HCT116 (cell line): ENCODE measurements around the gene TRAT1. TPM values are rescaled to one million over a fixed set of nuclear protein-coding genes. Genes with fewer than 3 reads are reported as not detected.

Experiments
- ATAC-seq: fragments of 200-7000 bp; cut with Tn5 transposase; 2 replicates; pipeline ENCODE4 v1.9.1; 2020; ENCODE audit warnings: mild to moderate bottlenecking, moderate library complexity
- BruUV-seq: library from RNA; stranded (reverse); fragments of 400-500 nt; replicated peaks from 2 replicates; lab custom pipeline; 2021; lab: Mats Ljungman, UMichigan
- CTCF ChIA-PET: fragments of 300-600 bp; sonication (Branson Sonifier 250); formaldehyde crosslinking; loops from one replicate; lab custom pipeline; 2021; ENCODE audit warnings: antibody characterized with exemption; lab: Charles Lee
- POLR2A ChIA-PET: fragments of 300-600, 350-600 bp; sonication (Branson Sonifier 250); formaldehyde crosslinking; loops from one replicate; lab custom pipeline; 2021; ENCODE audit warnings: antibody characterized with exemption; lab: Charles Lee
- RAD21 ChIA-PET, 2 experiments: fragments of 300-600 bp; sonication (Branson Sonifier 250); formaldehyde crosslinking; loops; one replicate each; lab custom pipeline; 2023; ENCODE audit warnings: low total read pairs in 2 of 2; ENCODE audit not compliant: uncharacterized antibody in 2 of 2, unreplicated experiment in 2 of 2, low non-redundant PET in 1 of 2; lab: Charles Lee
- DNase-seq: peaks from one replicate; pipeline ENCODE4 v3.0.0-alpha.2; 2010; ENCODE audit warnings: low read depth, low spot score
- H2AFZ ChIP-seq: fragments of 200-600 bp; shearing (Covaris generic), sonication (generic); 2 replicates; pipeline ENCODE4 v1.6.1; 2017; ENCODE audit warnings: low read depth, mixed run types, mixed read lengths, antibody characterized with exemption, low read length; ENCODE audit not compliant: poor library complexity, severe bottlenecking
- H3K27ac ChIP-seq: 2 replicates; pipeline ENCODE4 v1.5.1; 2012; ENCODE audit warnings: low read depth, low read length
- H3K27me3 ChIP-seq: fragments of 200-600 bp; sonication (generic); 2 replicates; pipeline ENCODE4 v1.6.1; 2016; ENCODE audit warnings: mixed run types, low read length, mixed read lengths; ENCODE audit not compliant: insufficient read depth
- H3K36me3 ChIP-seq, 2 experiments: fragments of 200-500 bp in 1 of 2; fragments of 200-600 bp in 1 of 2; sonication (Bioruptor generic) in 1 of 2; sonication (generic) in 1 of 2; 2 replicates each; pipeline versions ENCODE4 v1.5.1 to v1.6.1; 2014 to 2016; ENCODE audit warnings: low read length in 2 of 2, inconsistent platforms in 1 of 2, mixed read lengths in 1 of 2, mixed run types in 1 of 2; ENCODE audit not compliant: insufficient read depth in 2 of 2, control insufficient read depth in 1 of 2
- H3K4me1 ChIP-seq, 2 experiments: fragments of 200-600 bp in 1 of 2; sonication (generic) in 1 of 2; 2 replicates each; pipeline versions ENCODE4 v1.5.1 to v1.6.1; 2012 to 2017; ENCODE audit warnings: low read length in 2 of 2, inconsistent platforms in 1 of 2, mild to moderate bottlenecking in 1 of 2, mixed read lengths in 1 of 2, mixed run types in 1 of 2, moderate library complexity in 1 of 2; ENCODE audit not compliant: insufficient read depth in 2 of 2, control insufficient read depth in 1 of 2
- H3K4me2 ChIP-seq: fragments of 200-600 bp; sonication (generic); 2 replicates; pipeline ENCODE4 v1.6.1; 2017; ENCODE audit warnings: mixed run types, low read length, mixed read lengths
- H3K4me3 ChIP-seq, 2 experiments: fragments of 200-600 bp in 1 of 2; sonication (generic) in 1 of 2; replicated peaks in 1 of 2; 2 replicates each; pipeline ENCODE4 v1.5.1; 2011 to 2016; ENCODE audit warnings: low read length in 2 of 2, control low read depth in 1 of 2, low read depth in 1 of 2, mild to moderate bottlenecking in 1 of 2, mixed read lengths in 1 of 2, mixed run types in 1 of 2
- H3K79me2 ChIP-seq: fragments of 200-600 bp; sonication (generic); 2 replicates; pipeline ENCODE4 v1.6.1; 2017; ENCODE audit warnings: mild to moderate bottlenecking, mixed run types, low read length, moderate library complexity, mixed read lengths; ENCODE audit not compliant: insufficient read depth
- H3K9ac ChIP-seq: fragments of 200-600 bp; sonication (generic); 2 replicates; pipeline ENCODE4 v1.6.1; 2016; ENCODE audit warnings: low read length, mixed read lengths
- H3K9me2 ChIP-seq: fragments of 200-600 bp; sonication (generic), shearing (Covaris generic); 2 replicates; pipeline ENCODE4 v1.6.1; 2017; ENCODE audit warnings: mixed run types, mild to moderate bottlenecking, moderate library complexity; ENCODE audit not compliant: insufficient read depth
- H3K9me3 ChIP-seq, 2 experiments: fragments of 200-500 bp in 1 of 2; fragments of 200-600 bp in 1 of 2; sonication (Bioruptor generic) in 1 of 2; sonication (generic) in 1 of 2; 2 replicates each; pipeline ENCODE4 v1.6.1; 2014 to 2017; ENCODE audit warnings: low read length in 2 of 2, mixed read lengths in 2 of 2, inconsistent platforms in 1 of 2, low read depth in 1 of 2, mild to moderate bottlenecking in 1 of 2, mixed run types in 1 of 2, moderate library complexity in 1 of 2; ENCODE audit not compliant: control insufficient read depth in 1 of 2, insufficient read depth in 1 of 2
- H4K20me1 ChIP-seq: fragments of 200-600 bp; sonication (generic), shearing (Covaris generic); 2 replicates; pipeline ENCODE4 v1.6.1; 2017; ENCODE audit warnings: mixed run types, mild to moderate bottlenecking, moderate library complexity; ENCODE audit not compliant: insufficient read depth
- CBX3 ChIP-seq: IDR thresholded peaks from 2 replicates; pipeline ENCODE4 v1.6.1; 2012; ENCODE audit warnings: low read depth
- EGR1 ChIP-seq: IDR thresholded peaks from 2 replicates; pipeline ENCODE4 v1.6.1; 2012; ENCODE audit warnings: low read depth
- EZH2 ChIP-seq: fragments of 200-600 bp; sonication (generic); IDR thresholded peaks from 2 replicates; pipeline ENCODE4 v1.6.1; 2017; ENCODE audit warnings: antibody characterized with exemption, mixed run types
- EZH2phosphoT487 ChIP-seq: fragments of 200-600 bp; IDR thresholded peaks from 2 replicates; pipeline ENCODE4 v1.6.1; 2018; ENCODE audit warnings: antibody characterized with exemption, borderline replicate concordance
- FOSL1 ChIP-seq: IDR thresholded peaks from 2 replicates; pipeline ENCODE4 v1.6.1; 2012; ENCODE audit warnings: low read depth
- JUND ChIP-seq: IDR thresholded peaks from 2 replicates; pipeline ENCODE4 v1.6.1; 2012
- POLR2A ChIP-seq: IDR thresholded peaks from 2 replicates; pipeline ENCODE4 v1.7.0; 2011; ENCODE audit warnings: borderline replicate concordance; ENCODE audit not compliant: insufficient read depth, insufficient read length; ENCODE audit errors: extremely low read depth
- POLR2AphosphoS5 ChIP-seq: IDR thresholded peaks from 2 replicates; pipeline ENCODE4 v1.6.1; 2011; ENCODE audit warnings: mild to moderate bottlenecking, low read depth, low read length, moderate library complexity
- RAD21 ChIP-seq: IDR thresholded peaks from 2 replicates; pipeline ENCODE4 v1.6.1; 2012; ENCODE audit warnings: low read depth, mild to moderate bottlenecking
- SIN3A ChIP-seq: IDR thresholded peaks from 2 replicates; pipeline ENCODE4 v1.6.1; 2012; ENCODE audit warnings: low read depth
- SP1 ChIP-seq: IDR thresholded peaks from 2 replicates; pipeline ENCODE4 v1.6.1; 2012; ENCODE audit warnings: low read depth
- SRF ChIP-seq: IDR thresholded peaks from 2 replicates; pipeline ENCODE4 v1.6.1; 2012; ENCODE audit warnings: low read depth
- YY1 ChIP-seq: IDR thresholded peaks from 2 replicates; pipeline ENCODE4 v1.6.1; 2011; ENCODE audit warnings: low read length, low read depth, moderate library complexity, mild to moderate bottlenecking; ENCODE audit not compliant: insufficient replicate concordance; ENCODE audit errors: extremely low read depth
- ZFX ChIP-seq: fragments of 450-650 bp; IDR thresholded peaks from 2 replicates; pipeline ENCODE4 v1.6.1; 2017
- ZNF274 ChIP-seq: fragments of 200-500 bp; sonication (Bioruptor generic); IDR thresholded peaks from 2 replicates; pipeline ENCODE4 v1.6.1; 2014; ENCODE audit warnings: mild to moderate bottlenecking, low read depth, low read length, inconsistent platforms
- intact Hi-C: fragments of 100-400 bp; cut with micrococcal nuclease; formaldehyde crosslinking; loops from 2 replicates; pipeline ENCODE4 v1.10.0; 2022
- total RNA-seq: library from RNA; stranded (reverse); gene quantifications from one replicate; pipeline ENCODE4 v1.2.1, GENCODE V29; 2021; ENCODE audit not compliant: unreplicated experiment
- TF ChIP-seq, protein P1 (sequence below), 3 experiments: fragments of 200-600 bp in 1 of 3; sonication (generic) in 1 of 3; IDR thresholded peaks in 2 of 3; conservative IDR thresholded peaks in 1 of 3; 2 replicates each; pipeline ENCODE4 v1.5.1; 2012 to 2017; ENCODE audit warnings: low read depth in 2 of 3, low read length in 2 of 3, antibody characterized with exemption in 1 of 3, borderline replicate concordance in 1 of 3, control low read depth in 1 of 3, mild to moderate bottlenecking in 1 of 3, mixed read lengths in 1 of 3, mixed run types in 1 of 3, moderate library complexity in 1 of 3; ENCODE audit not compliant: insufficient read depth in 1 of 3
- TF ChIP-seq, protein P2 (sequence below): IDR thresholded peaks from 2 replicates; pipeline ENCODE4 v1.6.1; 2011; ENCODE audit warnings: mild to moderate bottlenecking, low read length, moderate library complexity; ENCODE audit not compliant: insufficient replicate concordance; ENCODE audit errors: extremely low read depth
- TF ChIP-seq, protein P3 (sequence below): IDR thresholded peaks from 2 replicates; pipeline ENCODE4 v1.6.1; 2012
- TF ChIP-seq, protein P4 (sequence below): IDR thresholded peaks from 2 replicates; pipeline ENCODE4 v1.6.1; 2012

TRAT1 gene
- total RNA-seq, 1 experiment from 2014 or later: not detected

DNA sequence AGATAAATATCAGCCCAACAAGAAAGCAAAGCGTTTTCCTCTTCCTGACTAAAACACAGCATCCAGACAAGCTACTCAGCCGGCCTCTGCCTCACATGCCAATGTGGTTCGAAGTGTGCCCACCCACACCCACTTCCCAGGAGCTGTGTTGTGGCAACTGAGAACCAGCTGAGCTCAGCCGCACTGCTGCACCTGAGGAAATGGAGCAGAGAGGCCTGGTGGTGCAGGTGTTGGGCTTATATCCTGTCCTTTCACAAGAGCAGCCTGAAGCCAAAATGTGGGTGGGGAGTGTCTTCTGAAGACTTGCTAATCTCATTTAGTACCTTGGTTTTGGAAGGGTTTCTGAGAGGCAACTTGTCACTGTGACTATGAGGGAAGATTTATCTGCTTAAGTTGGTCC lies 42.4 kb upstream of the TRAT1 start:
- no peaks in the 10 kb centered on the region for H3K27me3 ChIP-seq
- no peaks in the 10 kb centered on the region; the same call in 1 of the 2 replicates for H3K9me2 ChIP-seq
- no peak overlapping the region for H2AFZ ChIP-seq
- H3K4me1 ChIP-seq: no peaks in the 10 kb centered on the region
- ChIA-PET CTCF (no interaction called here), RAD21 (no interaction called here), POLR2A (no interaction called here)
- intact Hi-C loops: no loop called here
- no peaks in the 10 kb centered on the region for H3K36me3 ChIP-seq
- H3K79me2 ChIP-seq: no peaks in the 10 kb centered on the region
- BruUV-seq: no TSS peak
- no peak for ATAC-seq
- H3K4me3 ChIP-seq: no peak overlapping the region
- H3K9me3 ChIP-seq: no peaks in the 10 kb centered on the region
- H3K4me2 ChIP-seq: no peak overlapping the region
- H4K20me1 ChIP-seq: no peaks in the 10 kb centered on the region
- no peak for DNase-seq
- H3K9ac ChIP-seq: no peak overlapping the region
- no peak overlapping the region for H3K27ac ChIP-seq
- TF ChIP-seq CBX3 (no peak), RAD21 (no peak), POLR2A (no peak), YY1 (no peak), EGR1 (no peak), ZNF274 (no peak)

DNA sequence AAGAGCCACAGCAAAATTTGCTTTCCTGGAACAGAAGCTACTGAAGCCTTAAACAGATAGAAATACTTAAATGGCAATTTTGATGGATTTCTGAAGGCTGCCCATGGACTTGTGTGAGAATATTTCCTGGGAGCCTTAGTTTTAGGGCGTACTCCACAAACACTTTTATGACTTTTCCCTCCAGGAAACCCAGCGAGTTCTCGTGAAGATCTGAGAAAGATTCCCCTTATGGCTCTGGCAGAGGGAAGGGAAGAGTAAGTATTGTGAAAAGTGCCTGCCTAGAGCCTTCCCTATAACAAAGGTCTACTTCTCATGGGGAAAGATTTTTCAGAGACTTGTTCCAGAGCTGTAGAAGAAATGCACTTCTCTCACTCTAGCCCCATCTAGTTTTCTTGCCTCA lies 31.1 kb upstream of the TRAT1 start:
- no peak for ATAC-seq
- no peaks in the 10 kb centered on the region for H3K27me3 ChIP-seq
- H3K4me1 ChIP-seq: no peaks in the 10 kb centered on the region
- H3K79me2 ChIP-seq: no peaks in the 10 kb centered on the region
- intact Hi-C loops: no loop called here
- H3K9me3 ChIP-seq: no peaks in the 10 kb centered on the region
- CTCF ChIA-PET: interaction anchor here (1.4 kb wide), 1 partner anchor 27 kb away, joined by 3 read pairs; no protein-coding TSS in a partner anchor
- RAD21 ChIA-PET: no interaction called here
- H3K4me2 ChIP-seq: no peak overlapping the region
- no peak overlapping the region for H2AFZ ChIP-seq
- POLR2A ChIA-PET: no interaction called here
- H3K9me2 ChIP-seq: no peaks in the 10 kb centered on the region
- H3K27ac ChIP-seq: no peak overlapping the region
- H3K36me3 ChIP-seq: no peaks in the 10 kb centered on the region
- no peaks in the 10 kb centered on the region for H4K20me1 ChIP-seq
- BruUV-seq: no TSS peak
- no peak for DNase-seq
- no peak overlapping the region for H3K4me3 ChIP-seq
- H3K9ac ChIP-seq: no peak overlapping the region
- TF ChIP-seq ZFX (no peak), JUND (no peak), POLR2AphosphoS5 (no peak), YY1 (no peak), SRF (no peak), EZH2 (no peak), SIN3A (no peak), RAD21 (no peak), EZH2phosphoT487 (no peak), FOSL1 (no peak), SP1 (no peak), EGR1 (no peak)
- TF ChIP-seq, protein P1, sequence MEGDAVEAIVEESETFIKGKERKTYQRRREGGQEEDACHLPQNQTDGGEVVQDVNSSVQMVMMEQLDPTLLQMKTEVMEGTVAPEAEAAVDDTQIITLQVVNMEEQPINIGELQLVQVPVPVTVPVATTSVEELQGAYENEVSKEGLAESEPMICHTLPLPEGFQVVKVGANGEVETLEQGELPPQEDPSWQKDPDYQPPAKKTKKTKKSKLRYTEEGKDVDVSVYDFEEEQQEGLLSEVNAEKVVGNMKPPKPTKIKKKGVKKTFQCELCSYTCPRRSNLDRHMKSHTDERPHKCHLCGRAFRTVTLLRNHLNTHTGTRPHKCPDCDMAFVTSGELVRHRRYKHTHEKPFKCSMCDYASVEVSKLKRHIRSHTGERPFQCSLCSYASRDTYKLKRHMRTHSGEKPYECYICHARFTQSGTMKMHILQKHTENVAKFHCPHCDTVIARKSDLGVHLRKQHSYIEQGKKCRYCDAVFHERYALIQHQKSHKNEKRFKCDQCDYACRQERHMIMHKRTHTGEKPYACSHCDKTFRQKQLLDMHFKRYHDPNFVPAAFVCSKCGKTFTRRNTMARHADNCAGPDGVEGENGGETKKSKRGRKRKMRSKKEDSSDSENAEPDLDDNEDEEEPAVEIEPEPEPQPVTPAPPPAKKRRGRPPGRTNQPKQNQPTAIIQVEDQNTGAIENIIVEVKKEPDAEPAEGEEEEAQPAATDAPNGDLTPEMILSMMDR (IDR thresholded peaks at IDR 0.05 in 2 of 3, conservative IDR thresholded peaks at IDR 0.05 in 1 of 3; ENCODE audit: borderline replicate concordance in 1 of 3, insufficient read depth in 1 of 3, low read depth in 2 of 3, low read length in 2 of 3): no peak
- TF ChIP-seq, protein P2, sequence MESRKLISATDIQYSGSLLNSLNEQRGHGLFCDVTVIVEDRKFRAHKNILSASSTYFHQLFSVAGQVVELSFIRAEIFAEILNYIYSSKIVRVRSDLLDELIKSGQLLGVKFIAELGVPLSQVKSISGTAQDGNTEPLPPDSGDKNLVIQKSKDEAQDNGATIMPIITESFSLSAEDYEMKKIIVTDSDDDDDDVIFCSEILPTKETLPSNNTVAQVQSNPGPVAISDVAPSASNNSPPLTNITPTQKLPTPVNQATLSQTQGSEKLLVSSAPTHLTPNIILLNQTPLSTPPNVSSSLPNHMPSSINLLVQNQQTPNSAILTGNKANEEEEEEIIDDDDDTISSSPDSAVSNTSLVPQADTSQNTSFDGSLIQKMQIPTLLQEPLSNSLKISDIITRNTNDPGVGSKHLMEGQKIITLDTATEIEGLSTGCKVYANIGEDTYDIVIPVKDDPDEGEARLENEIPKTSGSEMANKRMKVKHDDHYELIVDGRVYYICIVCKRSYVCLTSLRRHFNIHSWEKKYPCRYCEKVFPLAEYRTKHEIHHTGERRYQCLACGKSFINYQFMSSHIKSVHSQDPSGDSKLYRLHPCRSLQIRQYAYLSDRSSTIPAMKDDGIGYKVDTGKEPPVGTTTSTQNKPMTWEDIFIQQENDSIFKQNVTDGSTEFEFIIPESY: no peak
- TF ChIP-seq, protein P3, sequence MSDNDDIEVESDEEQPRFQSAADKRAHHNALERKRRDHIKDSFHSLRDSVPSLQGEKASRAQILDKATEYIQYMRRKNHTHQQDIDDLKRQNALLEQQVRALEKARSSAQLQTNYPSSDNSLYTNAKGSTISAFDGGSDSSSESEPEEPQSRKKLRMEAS: no peak
- TF ChIP-seq, protein P4, sequence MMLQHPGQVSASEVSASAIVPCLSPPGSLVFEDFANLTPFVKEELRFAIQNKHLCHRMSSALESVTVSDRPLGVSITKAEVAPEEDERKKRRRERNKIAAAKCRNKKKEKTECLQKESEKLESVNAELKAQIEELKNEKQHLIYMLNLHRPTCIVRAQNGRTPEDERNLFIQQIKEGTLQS: no peak
